SK-MEL-5 (cell line): ENCODE measurements around the gene CIC. TPM values are rescaled to one million over a fixed set of nuclear protein-coding genes. Genes with fewer than 3 reads are reported as not detected.

Experiments used
- DNase-seq: peaks from one replicate; pipeline ENCODE4 v3.0.0-alpha.2; 2016; ENCODE audit warnings: low read depth, low spot score
- in situ Hi-C: cut with HindIII; loops from 2 replicates; pipeline ENCODE4 v1.10.0; 2016; ENCODE audit warnings: low sequenced_read_pairs, high pct_unique_total_duplicates, low pct_unique_long_range_greater_than_20kb
- total RNA-seq: library from RNA; depleted of rRNA; stranded (reverse); fragments of >200 nt; shearing (Covaris generic); gene quantifications from 2 replicates; pipeline ENCODE4 v1.2.3, GENCODE V29; 2014

Gene CIC
- total RNA-seq, 1 experiment from 2014 or later, result 5.2 TPM

DNA sequence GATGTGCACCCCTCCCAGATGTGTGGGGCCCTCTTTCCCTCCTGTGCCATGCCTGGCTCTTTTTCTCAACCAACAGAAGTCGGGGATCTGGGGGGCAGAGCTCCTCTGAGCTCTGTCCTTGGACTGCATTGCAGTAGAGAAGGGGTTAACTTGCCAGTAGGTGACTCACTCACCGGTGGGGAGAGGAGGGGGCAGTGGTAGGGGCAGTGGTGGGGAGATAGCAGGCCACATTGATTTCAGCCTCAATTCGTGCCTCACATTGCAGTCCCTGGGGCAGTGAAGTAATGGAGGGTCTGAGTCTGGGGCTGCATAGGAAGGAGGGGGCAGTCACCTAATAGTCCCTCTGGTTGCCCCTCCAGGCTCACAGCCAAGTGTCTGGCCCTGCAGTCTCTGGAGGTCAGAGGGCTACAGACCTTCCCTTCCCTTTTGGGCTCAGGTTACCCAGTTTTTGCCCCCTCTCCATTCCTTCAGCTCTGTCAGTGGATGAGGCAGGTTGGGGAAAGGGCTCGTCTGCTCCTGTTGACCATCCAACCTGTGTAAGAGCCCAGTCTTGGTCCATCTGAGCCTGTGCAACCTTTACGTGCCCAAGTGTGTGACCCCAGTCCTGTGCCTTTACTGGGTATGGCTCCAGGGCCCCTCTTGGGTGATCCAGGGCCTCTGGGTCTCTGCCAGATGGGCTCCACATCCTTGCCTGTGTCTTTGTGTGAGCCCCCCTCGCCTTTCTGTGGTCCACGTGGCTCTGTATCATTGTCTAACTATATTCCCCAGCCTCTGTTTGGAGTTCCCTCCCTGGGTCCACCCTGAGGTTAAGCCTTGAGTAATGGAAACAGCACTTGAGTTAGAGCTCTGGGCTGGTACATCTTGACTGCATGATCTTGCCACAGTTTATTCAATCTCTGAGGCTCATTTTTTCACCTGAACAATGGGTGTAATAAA lies 13.0 kb downstream of the CIC start:
- in situ Hi-C loops, result no loop called here
- no peak for DNase-seq

DNA sequence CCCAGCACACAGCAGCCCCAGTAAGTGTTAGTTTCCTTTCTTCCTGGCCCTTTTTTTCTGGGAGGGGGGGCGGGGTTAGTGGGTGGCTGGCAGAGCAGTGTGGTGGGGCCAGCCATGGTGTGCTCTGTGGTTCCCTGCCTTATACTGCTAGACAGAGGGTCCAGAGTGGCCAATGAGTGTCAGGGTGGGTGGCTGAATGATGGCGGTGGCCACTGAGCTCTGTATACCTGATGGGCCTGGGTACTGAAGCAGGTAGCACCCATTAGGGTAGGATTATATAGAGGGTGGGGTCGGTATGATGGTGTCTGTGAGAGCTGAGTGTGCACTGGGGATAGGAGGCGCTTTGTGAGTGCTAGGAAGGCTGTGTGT lies 13.8 kb downstream of the CIC start:
- in situ Hi-C loops, result no loop called here
- DNase-seq, result no peak

DNA sequence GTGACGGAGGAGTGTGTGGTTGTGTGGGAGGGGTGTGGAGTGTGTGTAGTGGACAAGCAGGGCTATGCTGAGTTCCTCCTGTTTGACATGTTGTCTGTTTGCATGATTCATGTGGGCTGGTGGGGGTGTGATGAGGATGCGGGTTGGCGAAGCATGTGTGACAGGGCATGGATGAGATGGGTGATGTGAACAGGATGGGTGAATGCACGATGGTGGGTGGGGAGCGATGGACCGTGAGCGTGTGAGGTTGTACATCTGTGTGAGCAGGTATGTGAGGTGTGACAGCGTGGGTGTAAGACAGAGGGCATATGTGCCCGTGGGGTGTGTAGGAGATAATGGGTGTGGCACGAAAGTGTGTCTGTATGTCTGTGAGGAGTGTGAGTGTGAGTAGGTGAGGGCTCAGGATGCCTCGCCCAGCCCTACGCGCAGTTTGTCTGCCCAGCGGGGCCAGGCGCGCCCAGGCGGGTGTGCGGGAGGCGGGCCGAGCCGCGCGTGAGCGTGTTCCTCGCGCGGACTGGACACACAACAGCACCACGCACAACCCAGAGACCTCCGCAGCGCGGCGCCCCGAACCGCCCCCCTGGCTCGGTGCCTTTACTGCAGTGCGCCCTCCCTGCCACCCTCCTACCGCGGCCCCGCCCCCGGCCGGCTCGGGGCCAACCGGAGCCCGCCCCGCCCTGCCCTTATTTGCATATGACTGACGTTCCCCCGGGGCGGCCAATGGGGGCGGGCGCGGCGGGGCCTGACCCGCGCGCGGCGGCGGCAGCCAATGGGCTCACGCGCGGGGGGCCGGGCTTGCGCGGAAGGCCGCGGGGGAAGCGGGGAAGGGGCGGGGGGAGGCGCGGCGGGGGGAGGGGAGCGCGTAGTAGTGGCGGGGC lies 14.4 kb downstream of the CIC start:
- in situ Hi-C loops, result no loop called here
- peak; percentile 87 for DNase-seq

DNA sequence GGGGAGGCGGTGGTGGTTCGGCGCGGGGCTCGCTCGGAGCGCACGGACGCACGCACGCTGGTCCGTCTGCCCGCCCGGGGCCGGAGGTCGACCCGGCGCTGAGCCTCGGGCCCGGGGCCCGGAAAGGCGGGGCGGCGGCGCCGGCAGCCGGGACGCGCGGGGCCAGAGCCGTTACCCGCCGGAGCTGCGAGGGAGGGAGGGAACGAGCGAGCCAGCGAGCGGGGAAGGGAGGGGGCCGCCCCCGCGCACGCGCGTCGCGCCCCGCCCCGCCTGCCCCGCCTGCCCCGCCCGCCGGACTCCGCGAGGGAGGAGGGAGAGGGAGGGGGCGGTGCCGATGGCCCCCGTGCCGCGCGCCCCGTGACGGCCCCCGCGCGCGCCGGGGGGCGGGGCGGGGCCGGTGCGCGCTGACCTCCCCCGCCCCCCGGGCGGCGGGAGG lies 15.0 kb downstream of the CIC start:
- in situ Hi-C loops, result no loop called here
- DNase-seq, result peak; percentile 73

DNA sequence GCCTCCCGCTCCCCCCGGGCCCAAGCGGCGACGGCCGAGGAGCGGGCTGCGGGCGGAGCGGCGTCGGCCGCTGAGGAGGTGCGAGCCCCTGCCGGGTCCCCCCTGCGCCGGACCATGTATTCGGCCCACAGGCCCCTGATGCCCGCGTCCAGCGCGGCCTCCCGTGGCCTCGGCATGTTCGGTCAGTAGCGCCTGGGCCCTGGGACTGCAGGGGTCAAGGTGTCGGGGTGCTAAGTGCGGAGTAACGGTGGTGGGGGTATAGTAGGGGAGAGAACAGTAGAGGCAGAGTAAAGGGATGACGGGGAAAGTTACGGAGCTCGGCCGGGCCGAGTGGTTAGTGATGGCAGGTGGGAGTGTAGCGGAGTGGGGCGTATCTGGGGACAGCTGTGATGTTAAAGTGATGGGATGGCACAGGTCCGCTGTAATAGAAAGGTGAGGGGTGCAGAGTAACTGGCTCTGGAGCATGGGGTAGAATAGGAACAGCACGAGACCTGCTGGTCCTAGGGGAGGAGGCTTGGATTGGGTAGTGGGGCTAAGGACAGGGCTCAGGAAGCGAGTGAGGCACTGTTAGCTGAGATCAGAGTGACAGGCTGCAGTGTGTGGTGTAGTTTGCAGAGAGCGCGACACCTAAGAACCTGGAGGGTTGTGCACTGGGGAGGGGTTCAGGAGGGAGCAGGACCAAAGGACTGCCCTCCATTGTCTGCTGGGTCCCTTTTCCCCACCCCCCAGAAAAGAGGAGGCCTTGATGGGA lies 15.7 kb downstream of the CIC start:
- in situ Hi-C loops, result no loop called here
- no peak for DNase-seq

DNA sequence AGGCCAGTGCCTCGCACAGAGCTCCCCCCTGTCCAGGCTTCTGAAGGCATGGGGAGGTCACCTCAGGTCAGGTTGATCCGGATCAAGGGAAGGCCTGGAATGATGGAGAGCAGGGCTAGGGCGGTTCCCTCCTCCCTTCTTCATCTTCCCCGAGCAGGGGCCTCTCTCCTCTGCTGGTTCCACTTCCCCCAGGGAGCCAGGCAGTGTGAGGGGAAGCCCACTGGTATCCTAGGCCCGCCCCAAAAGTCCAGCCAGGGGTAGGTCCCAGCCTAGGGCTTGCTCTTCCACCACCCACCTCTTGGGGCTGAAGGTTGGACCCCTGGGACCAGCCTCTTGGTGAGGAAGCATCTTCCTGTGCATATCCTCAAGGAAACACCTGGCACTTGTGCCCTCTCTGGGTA lies 16.5 kb downstream of the CIC start:
- in situ Hi-C loops, result no loop called here
- no peak for DNase-seq

DNA sequence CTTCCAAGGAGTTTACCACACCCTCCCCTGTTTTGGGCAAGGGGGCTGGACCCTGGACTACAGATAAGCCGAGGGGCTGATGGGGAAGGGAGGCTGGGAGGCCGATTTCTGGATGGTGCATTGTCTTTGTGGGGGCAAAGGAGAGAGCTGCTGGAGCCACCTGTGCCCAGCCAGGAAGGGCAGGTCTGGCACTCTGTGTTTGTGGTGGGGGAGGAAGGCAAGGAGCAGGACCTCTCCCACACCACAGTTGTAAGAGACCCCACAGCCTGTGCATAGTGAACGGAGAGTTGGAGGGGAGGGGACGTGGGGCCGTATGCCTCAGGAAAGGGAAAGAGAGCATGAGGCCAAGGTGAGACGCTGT lies 16.9 kb downstream of the CIC start:
- DNase-seq, result no peak
- in situ Hi-C loops, result no loop called here

DNA sequence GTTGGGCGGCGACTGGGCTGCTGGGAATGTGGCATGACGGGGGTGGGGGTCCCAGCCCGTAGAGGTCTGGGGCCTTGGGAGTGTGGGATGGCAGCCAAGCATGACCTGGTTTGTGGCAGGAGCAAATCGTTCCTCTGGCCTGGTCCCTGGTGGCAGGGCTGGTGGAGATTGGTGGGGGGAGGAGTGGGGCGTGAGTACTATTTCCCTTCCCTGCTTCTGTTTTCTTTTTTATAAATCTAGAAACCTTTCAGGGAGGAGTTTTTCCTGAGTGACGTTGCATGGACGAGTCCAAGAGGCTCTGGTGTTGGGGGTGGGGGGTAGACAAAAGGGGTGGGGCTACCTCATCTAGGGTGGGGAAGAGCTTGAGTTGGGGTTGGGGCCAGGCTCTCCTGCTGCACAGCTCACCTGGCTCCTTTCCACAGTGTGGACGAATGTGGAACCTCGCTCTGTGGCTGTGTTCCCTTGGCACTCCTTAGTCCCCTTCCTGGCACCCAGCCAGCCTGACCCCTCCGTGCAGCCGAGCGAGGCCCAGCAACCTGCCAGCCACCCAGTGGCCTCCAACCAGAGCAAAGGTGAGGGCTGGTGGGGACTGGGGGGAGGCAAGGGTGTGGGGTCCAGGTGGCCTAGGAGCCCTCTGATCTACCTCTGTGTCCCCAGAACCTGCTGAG lies 17.4 kb downstream of the CIC start:
- DNase-seq, result no peak
- in situ Hi-C loops, result no loop called here

DNA sequence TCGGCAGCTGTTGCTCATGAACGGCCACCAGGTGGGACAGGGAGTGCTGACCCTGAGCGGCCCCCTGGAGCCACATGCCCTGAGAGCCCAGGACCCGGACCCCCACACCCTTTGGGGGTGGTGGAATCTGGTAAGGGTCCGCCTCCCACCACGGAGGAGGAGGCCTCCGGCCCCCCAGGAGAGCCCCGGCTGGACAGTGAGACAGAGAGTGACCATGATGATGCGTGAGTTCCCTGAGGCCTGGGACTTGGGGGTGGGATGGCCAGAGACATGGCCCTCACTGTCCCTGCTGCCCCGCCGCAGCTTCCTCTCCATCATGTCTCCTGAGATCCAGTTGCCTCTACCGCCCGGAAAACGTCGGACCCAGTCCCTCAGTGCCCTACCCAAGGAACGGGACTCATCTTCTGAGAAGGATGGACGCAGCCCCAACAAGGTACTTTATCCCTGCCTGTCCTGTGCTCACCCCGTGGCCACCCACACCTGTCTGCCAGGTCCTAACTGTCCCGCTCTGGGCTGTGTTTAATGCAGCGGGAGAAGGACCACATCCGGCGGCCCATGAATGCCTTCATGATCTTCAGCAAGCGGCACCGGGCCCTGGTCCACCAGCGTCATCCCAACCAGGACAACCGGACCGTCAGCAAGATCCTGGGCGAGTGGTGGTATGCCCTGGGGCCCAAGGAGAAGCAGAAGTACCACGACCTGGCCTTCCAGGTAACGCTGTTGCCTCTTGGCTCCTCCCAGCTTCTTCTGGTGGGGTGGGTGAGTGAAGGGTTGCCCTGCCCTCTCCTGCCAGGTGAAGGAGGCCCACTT lies 18.2 kb downstream of the CIC start:
- in situ Hi-C loops, result no loop called here
- DNase-seq, result no peak

DNA sequence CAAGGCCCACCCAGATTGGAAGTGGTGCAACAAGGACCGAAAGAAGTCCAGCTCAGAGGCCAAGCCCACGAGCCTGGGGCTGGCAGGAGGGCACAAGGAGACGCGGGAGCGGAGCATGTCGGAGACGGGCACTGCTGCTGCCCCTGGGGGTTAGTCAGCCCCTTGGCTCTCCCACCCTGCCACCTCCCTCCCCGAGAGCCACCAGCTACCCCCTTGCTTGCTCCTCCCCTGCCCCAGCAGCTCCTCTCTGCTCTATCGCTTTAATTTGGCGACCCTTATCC lies 18.7 kb downstream of the CIC start:
- DNase-seq, result no peak
- in situ Hi-C loops, result no loop called here

DNA sequence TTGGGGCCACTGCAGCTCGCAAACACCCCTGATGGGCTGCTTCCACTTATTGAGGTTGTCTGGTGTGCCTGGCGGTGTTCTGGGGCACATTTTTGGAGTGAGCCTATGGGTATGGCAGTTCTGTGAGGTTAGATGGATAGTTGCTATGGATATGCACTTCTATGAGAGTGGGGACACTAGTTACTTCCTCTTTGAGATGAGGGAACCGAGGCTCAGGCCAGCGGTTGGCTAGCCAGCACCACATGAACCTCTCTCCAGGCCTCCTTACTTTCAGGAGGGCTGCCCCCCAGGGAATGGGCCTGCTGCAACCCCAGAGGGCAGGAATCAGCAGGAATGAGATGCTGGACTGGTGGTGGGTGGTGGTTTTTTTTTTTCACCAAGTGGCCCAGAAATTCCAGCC lies 19.3 kb downstream of the CIC start:
- DNase-seq, result no peak
- in situ Hi-C loops, result no loop called here

DNA sequence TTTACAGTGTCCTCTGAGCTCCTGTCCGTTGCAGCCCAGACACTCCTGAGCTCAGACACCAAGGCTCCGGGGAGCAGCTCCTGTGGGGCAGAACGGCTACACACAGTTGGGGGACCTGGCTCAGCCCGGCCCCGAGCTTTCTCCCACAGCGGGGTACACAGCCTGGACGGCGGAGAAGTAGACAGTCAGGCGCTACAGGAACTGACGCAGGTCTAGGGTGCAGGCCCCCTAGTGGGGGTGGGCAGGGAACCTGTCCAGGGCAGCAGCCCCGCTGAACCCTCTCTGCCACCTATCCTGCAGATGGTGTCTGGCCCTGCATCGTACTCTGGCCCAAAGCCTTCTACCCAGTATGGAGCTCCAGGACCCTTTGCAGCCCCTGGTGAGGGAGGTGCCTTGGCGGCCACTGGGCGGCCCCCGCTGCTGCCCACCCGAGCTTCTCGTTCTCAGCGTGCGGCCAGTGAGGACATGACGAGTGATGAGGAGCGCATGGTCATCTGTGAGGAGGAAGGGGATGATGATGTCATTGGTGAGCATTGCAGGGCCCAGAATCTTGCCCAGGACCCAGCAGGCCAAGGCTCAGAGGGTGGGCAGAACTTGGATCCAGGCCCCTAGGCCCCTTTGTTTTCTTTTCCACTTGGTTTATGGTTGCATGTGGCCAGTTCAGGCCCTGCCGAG lies 20.0 kb downstream of the CIC start:
- in situ Hi-C loops, result no loop called here
- no peak for DNase-seq

DNA sequence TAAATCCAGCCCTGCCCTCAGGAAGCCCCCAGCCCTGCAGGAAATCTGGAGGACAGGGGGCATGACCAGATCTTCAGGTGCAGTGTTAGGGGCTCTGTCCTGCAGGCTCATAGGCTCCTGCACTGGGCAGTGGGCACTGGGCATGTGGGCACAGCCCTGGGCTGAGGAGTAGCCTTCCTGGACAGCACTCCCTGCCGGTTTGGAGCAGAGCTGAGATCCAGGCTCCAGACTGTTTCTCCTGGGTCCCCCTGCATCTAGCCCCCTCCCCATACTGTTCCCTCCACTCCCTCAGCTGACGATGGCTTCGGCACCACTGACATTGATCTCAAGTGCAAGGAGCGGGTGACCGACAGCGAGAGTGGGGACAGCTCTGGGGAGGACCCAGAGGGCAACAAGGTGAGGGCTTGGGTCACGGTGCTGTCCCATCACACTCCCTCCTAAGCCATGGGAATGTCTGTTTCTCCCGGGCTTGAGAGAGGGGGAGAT lies 20.5 kb downstream of the CIC start:
- in situ Hi-C loops, result no loop called here

DNA sequence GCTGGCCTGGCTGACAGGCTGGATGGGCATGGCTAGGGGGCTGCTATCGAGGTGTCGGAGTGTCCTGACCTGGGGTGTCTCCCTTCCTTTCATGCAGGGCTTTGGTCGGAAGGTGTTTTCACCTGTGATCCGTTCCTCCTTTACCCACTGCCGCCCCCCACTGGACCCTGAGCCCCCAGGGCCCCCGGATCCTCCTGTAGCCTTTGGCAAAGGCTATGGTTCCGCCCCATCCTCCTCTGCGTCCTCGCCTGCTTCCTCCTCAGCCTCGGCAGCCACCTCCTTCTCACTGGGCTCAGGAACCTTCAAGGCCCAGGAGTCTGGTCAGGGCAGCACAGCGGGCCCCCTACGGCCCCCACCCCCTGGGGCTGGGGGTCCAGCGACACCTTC lies 21.1 kb downstream of the CIC start:
- in situ Hi-C loops, result no loop called here
- no peak for DNase-seq

More for the DNA sequence above, 20.5 kb downstream of the CIC start:
- no peak for DNase-seq

DNA sequence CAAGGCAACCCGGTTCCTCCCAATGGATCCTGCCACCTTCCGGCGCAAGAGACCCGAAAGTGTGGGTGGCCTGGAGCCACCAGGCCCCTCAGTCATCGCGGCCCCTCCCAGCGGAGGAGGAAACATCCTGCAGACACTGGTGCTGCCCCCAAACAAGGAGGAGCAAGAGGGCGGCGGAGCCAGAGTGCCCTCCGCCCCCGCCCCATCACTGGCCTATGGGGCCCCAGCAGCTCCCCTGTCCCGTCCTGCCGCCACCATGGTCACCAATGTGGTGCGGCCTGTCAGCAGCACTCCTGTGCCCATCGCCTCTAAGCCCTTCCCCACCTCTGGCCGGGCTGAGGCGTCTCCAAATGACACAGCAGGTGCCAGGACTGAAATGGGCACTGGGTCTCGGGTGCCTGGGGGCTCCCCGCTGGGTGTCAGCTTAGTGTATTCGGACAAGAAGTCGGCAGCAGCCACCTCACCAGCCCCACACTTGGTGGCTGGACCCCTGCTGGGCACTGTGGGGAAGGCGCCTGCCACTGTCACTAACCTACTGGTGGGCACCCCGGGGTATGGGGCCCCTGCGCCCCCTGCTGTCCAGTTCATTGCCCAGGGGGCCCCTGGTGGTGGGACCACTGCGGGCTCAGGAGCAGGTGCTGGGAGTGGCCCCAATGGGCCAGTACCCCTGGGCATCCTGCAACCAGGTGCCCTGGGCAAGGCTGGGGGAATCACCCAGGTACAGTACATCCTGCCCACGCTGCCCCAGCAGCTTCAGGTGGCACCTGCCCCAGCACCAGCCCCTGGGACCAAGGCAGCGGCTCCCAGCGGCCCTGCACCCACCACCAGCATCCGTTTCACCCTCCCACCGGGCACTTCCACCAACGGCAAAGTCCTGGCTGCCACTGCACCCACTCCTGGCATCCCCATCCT lies 21.7 kb downstream of the CIC start:
- peak; percentile 51 for DNase-seq
- in situ Hi-C loops, result no loop called here

DNA sequence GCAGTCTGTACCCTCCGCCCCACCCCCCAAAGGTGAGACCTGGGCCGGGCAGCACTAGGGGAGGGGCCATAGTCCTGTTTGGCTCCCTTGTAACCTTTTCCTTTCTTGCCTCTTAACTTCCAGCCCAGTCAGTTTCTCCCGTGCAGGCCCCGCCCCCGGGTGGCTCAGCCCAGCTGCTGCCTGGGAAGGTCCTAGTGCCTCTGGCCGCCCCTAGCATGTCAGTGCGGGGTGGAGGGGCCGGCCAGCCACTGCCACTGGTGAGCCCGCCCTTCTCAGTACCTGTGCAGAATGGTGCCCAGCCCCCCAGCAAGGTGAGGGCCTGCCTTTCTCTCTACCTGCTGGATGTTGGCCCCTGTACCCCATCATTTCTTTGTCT lies 22.4 kb downstream of the CIC start:
- no peak for DNase-seq
- in situ Hi-C loops, result no loop called here
